ENCODE data around the gene FARP1.
A peak's percentile ranks its signal among the peaks of the same experiment; 100 is the strongest.

The FARP1 gene

DNA sequence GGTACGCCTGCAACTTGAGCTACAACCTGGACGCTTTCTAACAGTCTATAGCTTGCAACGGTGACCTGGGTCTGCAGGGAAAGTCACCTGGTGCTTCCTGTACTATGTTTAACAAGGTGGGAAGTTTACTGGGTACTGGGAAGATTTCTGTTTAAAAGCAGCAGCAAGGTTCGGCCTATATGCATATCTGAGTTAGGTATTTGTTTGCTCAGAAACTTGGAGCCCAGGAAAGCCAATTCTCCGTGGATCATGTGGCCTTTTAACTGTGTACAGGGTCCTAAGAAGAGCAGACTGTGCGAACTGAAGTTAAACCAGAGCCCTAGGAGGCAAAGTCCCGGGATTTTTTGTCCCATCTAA is 330.9 kb downstream of the FARP1 start:
- no peak for DNase-seq

DNA sequence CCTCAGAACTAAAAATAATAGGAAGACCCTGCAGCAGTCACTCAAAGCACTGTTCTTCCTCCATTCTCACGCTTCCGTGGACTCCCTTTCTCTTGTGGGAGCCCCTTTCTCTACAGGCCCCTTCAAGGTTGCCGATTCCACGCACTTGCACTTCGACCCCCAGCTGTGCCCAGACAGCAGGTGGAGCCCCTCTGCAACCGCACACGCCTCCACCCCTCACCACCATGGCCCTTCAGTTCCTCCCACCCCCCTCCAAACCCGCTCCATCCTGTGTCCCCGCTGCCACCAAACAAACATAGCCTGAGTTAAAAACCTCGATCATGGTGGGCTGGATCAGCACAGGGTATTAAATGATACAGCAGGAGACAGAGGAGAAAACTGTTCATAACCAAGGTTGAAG is 331.4 kb downstream of the FARP1 start:
- no peak for DNase-seq

DNA sequence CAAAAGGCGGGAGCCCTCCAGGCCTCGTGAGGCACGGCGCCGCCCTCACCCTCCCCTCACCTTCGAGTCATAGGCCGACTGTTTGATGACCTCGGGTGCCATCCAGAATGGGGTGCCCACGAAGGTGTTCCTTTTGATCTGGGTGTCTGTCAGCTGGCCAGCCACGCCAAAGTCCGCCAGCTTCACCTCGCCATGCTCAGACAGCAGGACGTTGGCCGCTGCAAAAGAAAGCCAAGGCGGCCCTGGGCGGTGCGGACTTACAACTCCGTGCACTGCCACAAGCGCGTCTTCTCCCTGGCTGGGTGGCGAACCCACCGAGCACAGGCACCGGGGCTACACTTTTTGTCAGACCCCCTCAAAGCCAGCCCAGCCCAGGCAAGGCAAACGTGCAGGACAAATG is 331.9 kb downstream of the FARP1 start:
- DNase-seq = no peak

DNA sequence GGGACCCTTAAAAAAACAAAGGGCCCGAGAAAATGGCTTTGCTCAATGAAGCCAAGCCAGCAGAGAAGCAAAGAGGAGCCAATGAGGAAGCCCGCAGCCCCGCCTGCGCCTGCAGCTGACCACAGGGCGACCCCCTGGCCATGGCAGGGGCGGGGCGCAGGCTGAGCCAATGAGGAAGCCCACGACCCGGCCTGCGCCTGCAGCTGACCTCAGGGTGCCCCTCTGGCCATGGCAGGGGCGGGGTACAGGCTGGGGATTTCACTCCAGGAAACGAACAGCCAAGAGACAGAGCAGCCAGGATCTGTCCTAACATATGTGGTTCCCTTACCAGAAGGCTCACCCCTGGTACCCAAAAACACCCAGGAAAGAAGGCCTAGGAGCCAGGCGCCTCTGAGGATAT is 332.6 kb downstream of the FARP1 start:
- no peak for DNase-seq

DNA sequence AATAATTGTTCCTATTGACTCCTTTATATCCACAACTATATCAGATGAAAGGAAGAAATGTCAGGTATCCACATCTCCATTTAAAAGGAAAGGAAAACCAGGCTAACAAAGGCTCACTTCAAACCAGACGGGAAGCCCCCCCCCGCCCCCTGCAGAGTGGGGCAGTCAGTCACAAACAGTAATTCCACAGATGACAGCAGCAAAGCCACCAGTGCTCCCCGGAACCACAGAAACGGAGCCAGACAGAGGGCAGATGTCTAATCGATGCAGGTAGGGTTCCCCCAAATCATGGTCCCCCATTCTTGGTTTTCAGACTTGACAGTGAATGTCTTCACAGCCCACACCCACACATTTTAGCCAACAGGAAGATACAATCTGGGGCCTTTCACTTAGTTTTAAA is 333.2 kb downstream of the FARP1 start:
- DNase-seq = peak; percentile 65

DNA sequence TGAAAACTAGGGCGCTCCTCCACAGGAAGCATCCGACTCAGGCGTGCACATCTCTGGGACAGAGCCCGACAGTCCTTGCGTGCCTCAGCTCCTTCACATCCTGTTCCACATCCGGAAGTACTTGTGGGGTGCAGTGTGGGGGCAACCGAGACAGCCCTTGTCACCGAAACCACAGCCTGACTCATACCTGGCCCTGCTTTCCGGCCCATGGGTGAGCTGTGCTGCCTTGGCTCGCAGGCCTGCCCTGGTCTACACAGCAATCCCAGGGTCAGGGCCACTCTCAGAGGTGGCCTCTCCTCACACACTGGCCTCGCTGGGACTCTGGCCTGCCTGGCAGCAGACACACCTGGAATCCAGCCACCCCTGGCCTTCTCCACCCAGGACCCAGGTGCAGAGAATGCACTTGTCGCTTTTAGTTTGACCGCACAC is 333.7 kb downstream of the FARP1 start:
- peak; percentile 87 for DNase-seq

DNA sequence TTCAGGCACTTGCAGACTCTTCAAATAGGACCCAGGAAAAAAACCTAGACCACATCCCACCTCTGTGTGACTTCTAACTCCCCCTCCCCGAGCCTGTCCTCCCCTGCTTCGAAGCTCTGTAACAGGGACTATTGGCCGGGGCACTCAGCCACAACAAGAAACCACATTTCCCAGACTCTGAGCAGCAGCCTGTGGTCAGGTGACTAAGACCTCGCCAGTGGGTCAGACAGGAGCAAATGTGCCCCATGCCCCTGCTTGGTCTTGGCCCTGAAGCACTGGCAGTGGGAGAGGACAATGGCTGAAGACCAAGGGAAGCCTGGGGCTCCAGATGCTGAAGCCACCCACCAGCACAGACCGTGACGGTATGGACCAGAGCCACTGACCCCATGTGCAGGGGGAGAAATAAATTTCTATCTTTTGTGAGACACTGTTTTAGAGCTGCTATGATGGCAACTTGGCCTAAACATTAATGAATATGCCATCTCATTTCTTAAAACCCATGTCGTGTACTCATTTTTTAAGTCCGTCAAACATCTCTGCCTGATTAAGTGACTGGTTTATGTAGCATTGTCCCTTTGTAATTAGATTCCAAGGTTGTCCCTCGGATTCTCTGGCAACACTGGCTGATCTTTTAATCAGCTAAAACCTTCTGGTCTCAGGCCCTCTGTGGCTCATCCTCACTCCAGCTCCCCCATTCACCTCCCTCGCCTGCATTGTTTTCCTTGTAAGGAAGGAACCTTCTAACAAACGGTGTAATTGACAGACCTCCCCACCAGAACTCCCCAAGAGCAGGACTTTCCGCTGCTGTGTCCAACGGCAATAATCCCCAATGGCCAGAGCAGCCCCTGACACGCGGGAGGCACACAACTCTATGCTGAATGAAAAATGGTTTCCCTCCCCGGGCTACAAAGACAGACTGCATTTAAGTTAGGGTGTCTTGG is 335.6 kb downstream of the FARP1 start:
- DNase-seq = no peak

DNA sequence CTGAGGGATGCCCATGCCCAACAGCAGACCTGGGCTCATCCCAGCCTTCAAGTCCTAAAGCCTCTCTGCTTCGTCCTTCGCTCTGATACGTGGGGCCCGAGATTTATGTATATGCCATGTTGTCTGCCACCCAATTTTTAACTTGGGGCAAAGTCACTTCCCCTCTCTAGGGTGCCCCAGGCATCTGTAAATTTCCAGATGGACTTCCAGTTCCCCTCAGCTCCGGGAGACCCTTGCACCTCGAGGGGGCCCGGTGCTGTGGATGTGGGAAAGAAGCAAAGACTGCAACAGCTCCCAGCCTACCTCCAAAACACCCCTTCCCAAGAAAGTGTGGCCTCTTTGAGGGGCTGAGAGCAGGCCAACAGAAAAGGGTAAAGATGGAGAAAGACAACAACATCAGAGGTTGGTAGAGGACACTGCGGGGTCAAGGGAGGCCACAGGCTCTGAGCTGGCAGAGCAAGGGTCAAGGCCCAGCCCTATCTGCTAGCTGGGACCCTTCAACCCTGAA is 336.7 kb downstream of the FARP1 start:
- DNase-seq = no peak

DNA sequence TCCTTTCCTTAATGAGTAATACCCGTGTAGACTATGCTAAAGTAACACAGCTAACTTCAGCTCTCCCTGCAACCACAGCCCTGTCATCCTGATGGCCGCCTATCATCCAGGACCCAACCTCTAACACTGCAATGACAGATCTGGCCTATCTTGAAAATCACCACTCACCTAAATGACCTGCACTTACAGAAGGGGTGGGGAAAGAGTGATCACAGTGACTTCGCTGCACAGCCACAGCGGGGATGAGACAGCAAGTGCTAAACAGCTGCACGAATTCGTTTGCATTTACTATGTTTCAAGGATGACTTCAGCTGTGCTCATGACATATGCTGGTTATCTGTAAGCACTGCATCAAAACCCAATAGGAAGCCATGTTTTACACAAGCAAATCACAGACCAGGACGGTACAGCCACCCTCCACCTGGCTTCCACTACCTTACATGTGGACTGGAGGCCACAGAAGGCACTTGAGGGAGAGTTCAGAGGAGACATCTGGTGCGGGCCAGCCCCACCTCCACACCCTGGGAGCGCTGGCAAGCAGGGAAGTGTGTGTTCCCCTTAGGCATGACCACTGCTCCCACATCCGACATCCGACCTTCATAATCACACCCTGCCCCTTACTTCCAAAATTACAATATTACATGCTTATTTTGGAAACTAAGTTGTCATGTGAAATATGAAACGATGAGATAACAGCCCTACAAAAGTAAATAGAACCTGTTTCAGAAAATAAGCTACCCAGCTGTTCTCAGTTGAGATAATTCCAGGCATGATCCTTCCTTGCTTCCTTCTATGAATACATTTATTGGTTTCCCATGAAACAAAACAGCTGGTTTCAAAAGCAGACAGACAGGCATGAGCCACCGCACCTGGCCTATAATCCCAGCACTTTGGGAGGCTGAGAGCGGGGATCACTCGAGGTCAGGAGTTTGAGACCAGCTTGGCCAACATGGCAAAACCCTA is 338.3 kb downstream of the FARP1 start:
- no peak for DNase-seq

DNA sequence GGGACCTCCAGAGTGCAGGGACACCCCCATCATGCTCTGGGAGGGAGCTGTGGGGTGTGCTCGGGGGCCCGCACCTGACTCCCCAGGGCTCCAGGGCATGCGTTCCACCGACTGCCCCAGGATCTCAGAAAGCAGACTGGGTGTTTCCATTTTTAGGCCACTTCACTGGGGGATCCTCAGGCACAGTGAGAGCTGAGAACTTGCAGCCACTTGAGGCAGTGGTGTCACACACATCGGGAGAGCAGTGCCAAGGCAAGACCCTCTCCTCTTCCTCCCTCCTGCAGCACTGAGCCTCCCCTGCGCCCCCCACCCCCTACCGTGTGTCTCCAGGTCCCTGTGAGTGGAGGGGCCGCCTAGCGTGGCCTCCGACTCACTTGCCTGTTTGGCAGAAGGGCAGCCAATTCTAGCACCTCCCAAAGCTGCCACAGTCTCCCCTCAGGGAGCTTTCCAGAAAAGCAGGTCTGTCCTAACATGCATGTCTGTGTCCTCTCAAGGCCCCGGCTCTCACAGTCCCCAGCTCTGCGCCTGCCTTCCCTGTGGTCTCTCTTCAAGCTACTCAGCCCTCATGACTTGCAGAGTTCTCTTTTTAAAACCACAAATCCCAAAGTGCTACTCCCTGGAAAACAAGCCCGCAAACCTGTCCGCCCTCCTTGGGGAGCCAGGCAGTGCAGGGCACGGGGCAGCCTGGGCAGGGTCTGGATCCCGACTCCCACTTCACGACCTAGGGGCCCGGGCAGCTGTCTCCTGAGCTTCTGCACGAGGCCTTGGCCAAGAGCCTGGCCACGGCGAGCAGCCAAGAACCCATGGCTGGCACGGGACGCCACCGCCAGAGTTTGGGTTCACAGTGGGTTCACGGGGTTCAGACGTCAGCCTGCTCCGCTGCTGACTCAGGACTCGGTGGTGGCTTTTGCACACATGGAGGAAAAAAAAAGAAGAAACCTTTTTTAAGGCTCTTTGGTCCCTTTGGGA is 339.9 kb downstream of the FARP1 start:
- DNase-seq = no peak

DNA sequence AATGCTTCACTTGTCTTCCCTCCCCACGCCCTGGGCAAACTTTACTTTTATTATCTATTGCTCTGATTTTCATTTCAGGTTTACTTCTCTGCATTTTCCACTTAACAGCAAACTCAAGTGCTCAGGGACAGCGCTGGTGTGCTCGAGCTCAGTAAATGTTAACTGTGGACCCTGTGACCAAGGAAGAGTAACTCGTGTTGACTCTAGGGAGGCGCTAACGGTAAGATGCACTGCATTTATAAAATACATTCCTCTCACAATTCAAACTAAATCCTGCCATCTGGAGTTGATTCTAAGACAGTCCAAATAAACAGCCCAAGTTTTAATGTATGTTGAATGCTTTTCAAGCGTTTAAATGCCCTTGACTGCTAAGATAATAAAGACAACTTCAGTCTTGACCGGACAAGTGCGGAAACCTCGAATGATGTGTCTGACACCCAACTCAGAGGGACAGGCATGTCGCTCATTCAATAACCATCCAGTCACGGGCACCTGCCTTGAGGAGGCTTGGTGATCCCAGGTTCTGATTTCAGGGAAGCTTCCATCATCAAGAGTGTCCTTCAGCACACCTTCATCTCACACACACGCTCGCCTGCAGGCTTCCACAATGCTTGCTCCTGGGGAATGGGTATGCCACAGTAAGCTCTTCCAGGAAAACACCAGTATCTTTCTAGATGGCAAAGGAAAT is 340.9 kb downstream of the FARP1 start:
- no peak for DNase-seq

DNA sequence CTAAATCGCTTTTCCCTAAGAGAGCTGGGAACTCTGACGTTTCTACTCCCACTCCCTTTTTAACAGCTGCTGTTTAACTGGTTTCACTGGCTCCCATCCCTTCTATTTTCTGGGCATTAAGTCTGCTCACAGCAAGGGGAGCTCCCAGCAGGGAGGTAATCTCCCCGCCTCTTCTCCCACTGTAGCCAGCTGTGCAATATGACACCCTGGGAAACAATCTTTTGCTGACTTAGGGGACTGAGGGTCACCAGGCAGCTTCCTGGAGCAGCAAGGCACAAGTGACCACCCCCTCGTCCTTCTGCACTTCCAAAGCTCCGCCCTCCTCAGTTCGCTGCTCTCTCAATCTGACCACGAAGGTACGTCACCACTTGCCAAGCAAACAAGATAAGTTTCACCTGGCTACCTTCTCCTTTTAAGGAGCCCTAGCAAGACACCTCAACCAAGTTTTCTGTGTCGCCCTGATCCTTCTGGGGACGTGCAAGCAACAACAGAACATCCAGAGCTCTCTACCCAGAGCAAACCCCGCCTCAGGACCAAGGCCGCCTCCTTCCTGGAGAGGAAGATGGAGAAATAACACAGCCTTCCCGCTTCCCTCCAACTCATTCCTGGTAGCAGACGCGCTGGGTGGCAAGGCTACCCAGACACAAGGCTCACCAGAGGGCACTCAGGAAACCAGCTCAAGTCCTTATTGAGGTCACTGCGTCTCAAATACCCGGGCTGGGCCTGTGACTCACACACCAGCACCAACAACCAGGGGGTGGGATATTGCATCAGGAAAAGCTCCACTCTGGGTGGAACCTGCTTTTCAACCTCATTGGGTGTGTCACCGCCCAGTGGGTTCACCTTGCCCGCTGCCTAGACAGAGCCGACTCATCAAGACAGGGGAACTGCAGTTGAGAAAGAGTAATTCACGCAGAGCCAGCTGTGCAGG is 341.7 kb downstream of the FARP1 start:
- peak; percentile 68 for DNase-seq

DNA sequence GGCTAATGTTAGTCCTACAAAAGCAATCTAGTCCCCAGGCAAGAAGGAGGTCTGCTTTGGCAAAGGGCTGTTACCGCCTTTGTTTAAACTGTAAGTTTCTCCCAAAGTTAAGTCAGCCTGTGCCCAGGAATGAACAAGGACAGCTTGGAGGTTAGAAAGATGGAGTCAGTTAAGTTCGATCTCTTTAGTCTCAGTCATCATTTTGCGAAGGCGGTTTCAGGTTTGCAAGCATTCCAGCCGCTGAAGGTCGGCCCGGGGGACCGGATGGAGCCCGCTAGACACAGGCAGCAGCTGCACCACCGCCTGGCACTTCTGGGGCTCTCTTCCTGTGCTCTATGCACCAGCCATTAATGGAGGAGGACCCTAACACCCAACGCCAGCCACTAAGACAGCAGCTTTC is 342.7 kb downstream of the FARP1 start:
- no peak for DNase-seq

DNA sequence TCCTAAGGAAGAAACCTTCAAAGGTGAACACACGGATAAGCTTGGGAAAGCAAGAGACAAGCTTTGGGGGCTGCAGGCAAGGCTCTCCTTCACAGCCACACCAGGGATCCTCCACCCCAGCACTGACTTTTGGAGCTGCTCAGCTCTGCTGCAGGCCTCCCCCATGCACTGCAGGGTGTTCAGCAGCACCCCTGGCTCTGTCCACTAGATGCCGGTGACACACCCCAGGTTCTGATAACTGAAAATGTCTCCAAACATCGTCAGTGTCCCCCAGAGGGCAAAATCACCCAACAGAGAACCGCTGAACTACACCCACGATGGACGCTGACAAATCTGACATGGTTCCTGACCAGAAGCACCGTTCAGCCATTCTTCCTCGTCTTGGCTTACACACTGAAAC is 343.5 kb downstream of the FARP1 start:
- DNase-seq = no peak

DNA sequence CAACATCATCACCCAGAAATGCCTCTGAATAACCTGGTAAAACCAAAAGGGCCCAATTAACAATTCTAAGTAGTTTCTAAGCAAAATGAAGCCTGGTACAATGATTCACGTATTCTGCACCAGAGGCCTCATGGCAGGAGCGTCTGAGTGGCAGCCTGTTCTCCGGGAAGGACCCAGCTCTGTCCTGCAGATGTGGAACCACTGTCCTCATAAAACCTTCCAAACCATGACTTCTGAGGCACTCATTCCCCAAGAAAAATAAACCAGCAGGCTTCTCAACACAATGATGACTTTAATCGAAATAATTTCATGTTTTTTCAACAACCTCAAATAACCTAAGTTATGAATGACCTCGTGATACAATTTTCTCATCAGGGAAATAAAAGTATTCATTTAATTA is 344.1 kb downstream of the FARP1 start:
- DNase-seq = no peak

DNA sequence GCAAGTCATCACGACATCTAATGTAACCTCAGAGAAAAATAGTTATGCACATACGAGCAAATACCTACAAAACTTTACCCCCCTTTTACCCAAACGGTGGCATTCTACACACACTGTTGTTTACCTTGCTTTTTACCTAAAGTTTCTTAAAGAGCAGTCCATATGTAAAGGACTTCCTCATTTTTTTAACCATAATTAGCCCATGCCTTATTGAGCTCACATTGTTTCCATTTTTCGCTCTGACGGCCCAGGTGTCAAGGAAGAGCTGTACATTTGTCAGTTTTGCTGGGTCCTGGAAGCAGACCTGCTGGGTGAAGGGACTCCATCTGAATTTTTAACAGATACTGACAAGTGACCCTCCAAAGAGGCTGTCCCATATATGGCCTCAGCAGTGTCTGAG is 344.6 kb downstream of the FARP1 start:
- DNase-seq = no peak

DNA sequence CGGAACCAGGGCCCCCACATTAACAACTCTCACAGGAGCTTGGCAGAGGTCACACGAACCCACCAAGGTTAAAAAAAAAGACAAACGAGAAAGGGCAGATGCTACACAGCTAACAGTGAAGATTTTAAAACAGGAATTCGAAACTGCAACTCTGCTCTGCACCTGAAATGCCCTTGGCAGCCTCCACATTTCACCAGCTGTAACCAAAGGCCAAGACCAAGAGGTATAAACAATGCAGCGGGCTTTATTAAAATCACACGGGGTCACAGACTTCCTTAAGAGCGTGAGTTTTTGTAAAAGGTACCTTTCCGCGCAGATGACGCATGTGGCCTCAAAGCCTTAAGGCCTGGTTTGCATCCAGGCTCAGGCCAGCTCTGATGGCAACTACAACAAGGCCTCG is 345.8 kb downstream of the FARP1 start:
- DNase-seq = no peak

DNA sequence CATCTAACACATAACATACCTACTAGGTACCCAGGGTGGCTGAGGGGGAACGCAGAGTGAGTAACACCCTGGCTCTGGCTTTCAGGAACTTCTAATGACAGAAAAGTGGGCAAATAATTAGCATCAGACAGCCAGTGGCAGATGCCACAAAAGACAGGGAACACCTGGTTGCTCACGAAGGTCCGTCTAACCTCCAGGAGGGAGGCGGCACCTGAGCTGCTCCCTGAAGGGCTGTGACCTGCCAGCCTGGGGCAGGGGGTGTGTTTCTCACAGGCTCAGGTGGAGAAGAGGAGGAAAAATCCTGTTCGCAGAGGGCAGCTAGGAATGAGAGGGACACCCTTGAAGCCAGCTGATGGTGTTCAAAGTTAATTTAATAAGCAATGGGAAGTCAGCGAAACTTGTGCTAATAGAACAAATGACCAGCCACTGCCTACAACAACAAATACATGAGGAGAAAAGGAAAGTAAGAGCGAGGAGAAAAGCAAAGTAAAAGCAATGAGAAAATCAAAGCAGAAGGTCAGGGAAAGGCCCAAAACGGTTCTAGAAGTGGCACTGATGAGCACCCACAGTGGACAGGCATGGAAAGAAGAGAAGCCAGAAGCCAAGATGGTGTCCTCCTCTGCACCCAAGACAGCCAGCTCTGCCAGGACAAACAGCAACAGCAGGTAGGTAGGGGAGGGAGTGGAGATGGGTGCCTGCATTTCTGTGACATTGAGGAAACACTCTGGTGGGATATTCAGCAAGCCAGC is 346.7 kb downstream of the FARP1 start:
- DNase-seq = no peak

DNA sequence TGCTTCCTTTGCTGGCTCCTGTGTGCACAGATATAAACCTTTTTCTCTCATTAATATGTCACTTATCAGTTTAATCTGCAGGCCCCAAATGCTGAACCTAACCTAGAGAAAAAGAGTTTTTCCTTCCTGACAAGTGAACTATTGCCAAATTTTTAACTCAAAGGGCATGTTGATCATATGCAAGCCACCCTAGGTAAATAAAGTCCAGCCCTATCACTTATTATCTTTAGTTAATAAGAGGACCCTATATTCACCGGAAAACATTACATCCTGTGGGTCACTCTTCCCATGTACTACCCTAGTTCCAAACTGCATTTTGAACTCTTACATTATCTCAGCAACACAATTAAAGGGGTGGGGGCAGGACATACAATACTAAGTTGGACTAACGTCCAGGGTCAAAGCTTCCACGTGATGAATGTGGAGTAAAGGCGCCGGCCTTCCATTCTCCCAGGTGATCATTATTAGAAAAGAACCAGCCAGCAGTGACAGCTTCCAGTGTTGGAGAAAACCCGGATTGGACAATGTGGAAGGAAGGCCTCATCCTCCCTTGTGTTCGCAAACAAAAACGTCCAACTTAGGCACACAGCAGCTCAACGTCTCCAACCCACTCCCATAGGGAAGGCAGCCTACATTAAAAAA is 347.4 kb downstream of the FARP1 start:
- DNase-seq = no peak
